ENCODE measurements around the gene CLNK. TPM values are rescaled to one million over a fixed set of nuclear protein-coding genes. Genes with fewer than 3 reads are reported as not detected.

CLNK gene
- total and polyA plus RNA-seq, 4 donors: under 0.01 to 0.01 (median under 0.01) TPM; not detected in 1

DNA sequence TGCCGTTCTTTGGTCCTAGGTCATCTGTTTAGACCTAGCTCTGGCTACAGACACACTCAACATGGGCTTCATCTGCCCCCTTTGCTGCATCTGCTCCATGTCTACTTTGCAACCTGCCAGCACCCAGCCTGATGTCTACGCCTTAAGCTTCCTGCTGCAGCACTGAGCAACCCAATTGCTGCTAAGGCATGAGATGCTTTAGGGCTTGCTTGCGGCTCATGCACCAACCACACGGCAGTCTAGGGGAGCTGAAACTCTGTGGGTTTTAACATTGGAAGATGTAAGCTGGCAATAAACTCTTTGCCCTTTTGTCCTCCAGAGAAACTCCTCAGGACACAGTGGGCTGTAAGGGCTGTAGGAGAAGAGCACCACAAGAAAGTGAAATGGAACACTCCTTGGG is 11.7 kb upstream of the CLNK start:
- H3K27ac ChIP-seq (ENCODE audit: low read depth in 1 of 2, low read length in 2 of 2): no peak overlapping the region
- no peak overlapping the region for H3K9ac ChIP-seq (ENCODE audit: low read depth in 1 of 2, low read length in 2 of 2)
- H3K4me1 ChIP-seq (ENCODE audit: control insufficient read depth in 4 of 4, insufficient read depth in 4 of 4, low read length in 3 of 4): no peaks in the 10 kb centered on the region
- no peak overlapping the region for H3K4me3 ChIP-seq (ENCODE audit: low read depth in 1 of 3, low read length in 3 of 3)
- peaks cover 0 to 3% (median 0%) of the 10 kb centered on the region in 4 donors for H3K27me3 ChIP-seq (ENCODE audit: control insufficient read depth in 4 of 4, insufficient read depth in 4 of 4, low read length in 3 of 4)
- peaks cover 0 to 4% (median 0%) of the 10 kb centered on the region in 4 donors for H3K9me3 ChIP-seq (ENCODE audit: control insufficient read depth in 4 of 4, low read length in 3 of 4)
- no peaks in the 10 kb centered on the region for H3K36me3 ChIP-seq (ENCODE audit: control insufficient read depth in 4 of 4, insufficient read depth in 3 of 4, low read depth in 1 of 4, low read length in 3 of 4)
- TF ChIP-seq, protein P1, sequence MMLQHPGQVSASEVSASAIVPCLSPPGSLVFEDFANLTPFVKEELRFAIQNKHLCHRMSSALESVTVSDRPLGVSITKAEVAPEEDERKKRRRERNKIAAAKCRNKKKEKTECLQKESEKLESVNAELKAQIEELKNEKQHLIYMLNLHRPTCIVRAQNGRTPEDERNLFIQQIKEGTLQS (IDR thresholded peaks at IDR 0.05): no peak
- no peak for TF ChIP-seq JUND (IDR thresholded peaks at IDR 0.05)
- TF ChIP-seq, protein P2, sequence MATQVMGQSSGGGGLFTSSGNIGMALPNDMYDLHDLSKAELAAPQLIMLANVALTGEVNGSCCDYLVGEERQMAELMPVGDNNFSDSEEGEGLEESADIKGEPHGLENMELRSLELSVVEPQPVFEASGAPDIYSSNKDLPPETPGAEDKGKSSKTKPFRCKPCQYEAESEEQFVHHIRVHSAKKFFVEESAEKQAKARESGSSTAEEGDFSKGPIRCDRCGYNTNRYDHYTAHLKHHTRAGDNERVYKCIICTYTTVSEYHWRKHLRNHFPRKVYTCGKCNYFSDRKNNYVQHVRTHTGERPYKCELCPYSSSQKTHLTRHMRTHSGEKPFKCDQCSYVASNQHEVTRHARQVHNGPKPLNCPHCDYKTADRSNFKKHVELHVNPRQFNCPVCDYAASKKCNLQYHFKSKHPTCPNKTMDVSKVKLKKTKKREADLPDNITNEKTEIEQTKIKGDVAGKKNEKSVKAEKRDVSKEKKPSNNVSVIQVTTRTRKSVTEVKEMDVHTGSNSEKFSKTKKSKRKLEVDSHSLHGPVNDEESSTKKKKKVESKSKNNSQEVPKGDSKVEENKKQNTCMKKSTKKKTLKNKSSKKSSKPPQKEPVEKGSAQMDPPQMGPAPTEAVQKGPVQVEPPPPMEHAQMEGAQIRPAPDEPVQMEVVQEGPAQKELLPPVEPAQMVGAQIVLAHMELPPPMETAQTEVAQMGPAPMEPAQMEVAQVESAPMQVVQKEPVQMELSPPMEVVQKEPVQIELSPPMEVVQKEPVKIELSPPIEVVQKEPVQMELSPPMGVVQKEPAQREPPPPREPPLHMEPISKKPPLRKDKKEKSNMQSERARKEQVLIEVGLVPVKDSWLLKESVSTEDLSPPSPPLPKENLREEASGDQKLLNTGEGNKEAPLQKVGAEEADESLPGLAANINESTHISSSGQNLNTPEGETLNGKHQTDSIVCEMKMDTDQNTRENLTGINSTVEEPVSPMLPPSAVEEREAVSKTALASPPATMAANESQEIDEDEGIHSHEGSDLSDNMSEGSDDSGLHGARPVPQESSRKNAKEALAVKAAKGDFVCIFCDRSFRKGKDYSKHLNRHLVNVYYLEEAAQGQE (IDR thresholded peaks at IDR 0.05): no peak
- no peak for TF ChIP-seq FOXA2 (IDR thresholded peaks at IDR 0.05)
- no peak for TF ChIP-seq NR2F2 (IDR thresholded peaks at IDR 0.05)
- no peak for TF ChIP-seq GABPA (IDR thresholded peaks at IDR 0.05 in 1 of 2, conservative IDR thresholded peaks at IDR 0.05 in 1 of 2)
- TF ChIP-seq FOXA1 (IDR thresholded peaks at IDR 0.05): no peak
- TF ChIP-seq TAF1 (conservative IDR thresholded peaks at IDR 0.05): no peak
- TF ChIP-seq, protein P3, sequence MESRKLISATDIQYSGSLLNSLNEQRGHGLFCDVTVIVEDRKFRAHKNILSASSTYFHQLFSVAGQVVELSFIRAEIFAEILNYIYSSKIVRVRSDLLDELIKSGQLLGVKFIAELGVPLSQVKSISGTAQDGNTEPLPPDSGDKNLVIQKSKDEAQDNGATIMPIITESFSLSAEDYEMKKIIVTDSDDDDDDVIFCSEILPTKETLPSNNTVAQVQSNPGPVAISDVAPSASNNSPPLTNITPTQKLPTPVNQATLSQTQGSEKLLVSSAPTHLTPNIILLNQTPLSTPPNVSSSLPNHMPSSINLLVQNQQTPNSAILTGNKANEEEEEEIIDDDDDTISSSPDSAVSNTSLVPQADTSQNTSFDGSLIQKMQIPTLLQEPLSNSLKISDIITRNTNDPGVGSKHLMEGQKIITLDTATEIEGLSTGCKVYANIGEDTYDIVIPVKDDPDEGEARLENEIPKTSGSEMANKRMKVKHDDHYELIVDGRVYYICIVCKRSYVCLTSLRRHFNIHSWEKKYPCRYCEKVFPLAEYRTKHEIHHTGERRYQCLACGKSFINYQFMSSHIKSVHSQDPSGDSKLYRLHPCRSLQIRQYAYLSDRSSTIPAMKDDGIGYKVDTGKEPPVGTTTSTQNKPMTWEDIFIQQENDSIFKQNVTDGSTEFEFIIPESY (IDR thresholded peaks at IDR 0.05): no peak
- TF ChIP-seq RAD21 (IDR thresholded peaks at IDR 0.05): no peak
- TF ChIP-seq CTCF (IDR thresholded peaks at IDR 0.05; ENCODE audit: low read depth, low read length, missing input control): no peak
- TF ChIP-seq YY1 (IDR thresholded peaks at IDR 0.05): no peak
- TF ChIP-seq EGR1 (IDR thresholded peaks at IDR 0.05; ENCODE audit: low read depth in 2 of 2): no peak
- TF ChIP-seq HNF4G (IDR thresholded peaks at IDR 0.05): no peak
- TF ChIP-seq HNF4A (conservative IDR thresholded peaks at IDR 0.05): no peak
- TF ChIP-seq, protein P4, sequence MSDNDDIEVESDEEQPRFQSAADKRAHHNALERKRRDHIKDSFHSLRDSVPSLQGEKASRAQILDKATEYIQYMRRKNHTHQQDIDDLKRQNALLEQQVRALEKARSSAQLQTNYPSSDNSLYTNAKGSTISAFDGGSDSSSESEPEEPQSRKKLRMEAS (IDR thresholded peaks at IDR 0.05): no peak
- no peak for TF ChIP-seq RXRA (IDR thresholded peaks at IDR 0.05)
- no peak for TF ChIP-seq SP1 (IDR thresholded peaks at IDR 0.05)
- WGBS: 87% methylated on average over 4 of the region's 4 CpGs
- DNase-seq (ENCODE audit: low spot score): no peak
